Right cardiac atrium (tissue), 5 donors: Measurements from ENCODE around the gene ENTPD8. TPM values are rescaled to one million over a fixed set of nuclear protein-coding genes. Genes with fewer than 3 reads are reported as not detected.

ENCODE experiments used
- ATAC-seq, 2 donors: fragments of 200-7000 bp; cut with Tn5 transposase; one replicate each; pipeline versions ENCODE4 v1.8.0 to v1.9.1; 2020; ENCODE audit warnings: moderate library complexity in 2 of 2, mild to moderate bottlenecking in 1 of 2
- DNase-seq, 3 donors: peaks; one replicate each; pipeline ENCODE4 v3.0.0-alpha.2; 2020
- H3K27ac ChIP-seq: one replicate; pipeline ENCODE4 v1.5.1; 2013; ENCODE audit warnings: mild to moderate bottlenecking, low read length, control low read depth, moderate library complexity
- H3K27me3 ChIP-seq: one replicate; pipeline ENCODE4 v1.6.1; 2013; ENCODE audit not compliant: control insufficient read depth, insufficient read depth
- H3K4me1 ChIP-seq: one replicate; pipeline ENCODE4 v1.6.1; 2013; ENCODE audit warnings: low read length; ENCODE audit not compliant: control insufficient read depth, insufficient read depth
- H3K4me3 ChIP-seq: one replicate; pipeline ENCODE4 v1.5.1; 2013; ENCODE audit warnings: low read length, control low read depth
- H3K9me3 ChIP-seq: one replicate; pipeline ENCODE4 v1.6.1; 2013; ENCODE audit warnings: low read length; ENCODE audit not compliant: control insufficient read depth
- WGBS: extraction: QIAGEN DNeasy Blood & Tissue Kit; methylation state at CpG from one replicate; pipeline ENCODE4 v1.1.7; 2013; 5-methylcytosine and 5-hydroxymethylcytosine counted together
- intact Hi-C, 4 donors: fragments of 100-400 bp; cut with DNase I; formaldehyde crosslinking; loops; one replicate each; pipeline versions ENCODE4 v1.11.0 to v1.14.0; 2022 to 2023
- polyA plus RNA-seq: library from polyadenylated mRNA; stranded (reverse); fragments of 200-250 nt; gene quantifications from one replicate; pipeline ENCODE4 v1.2.3, GENCODE V29; 2013
- total RNA-seq, 4 donors: library from RNA; stranded (reverse); fragmentation: NEBNext Ultra II Directional; extraction: Animal tissue kit (Norgen Biotek cat#: 25700); gene quantifications; one replicate each; pipeline ENCODE4 v1.2.1, GENCODE V29; 2021
- donor health status: healthy with polysubstance abuse.
- donor health status: DM: no; HTN: yes; CAD: no.
- donor health status: DM: no; HTN: no; CAD: no.
- donor health status: DM: no; HTN: yes; CAD: no; lungs with severe emphysema.
- donor health status: DM: yes; HTN: yes; CAD: no.

The ENTPD8 gene
- total and polyA plus RNA-seq, 5 donors = not detected

DNA sequence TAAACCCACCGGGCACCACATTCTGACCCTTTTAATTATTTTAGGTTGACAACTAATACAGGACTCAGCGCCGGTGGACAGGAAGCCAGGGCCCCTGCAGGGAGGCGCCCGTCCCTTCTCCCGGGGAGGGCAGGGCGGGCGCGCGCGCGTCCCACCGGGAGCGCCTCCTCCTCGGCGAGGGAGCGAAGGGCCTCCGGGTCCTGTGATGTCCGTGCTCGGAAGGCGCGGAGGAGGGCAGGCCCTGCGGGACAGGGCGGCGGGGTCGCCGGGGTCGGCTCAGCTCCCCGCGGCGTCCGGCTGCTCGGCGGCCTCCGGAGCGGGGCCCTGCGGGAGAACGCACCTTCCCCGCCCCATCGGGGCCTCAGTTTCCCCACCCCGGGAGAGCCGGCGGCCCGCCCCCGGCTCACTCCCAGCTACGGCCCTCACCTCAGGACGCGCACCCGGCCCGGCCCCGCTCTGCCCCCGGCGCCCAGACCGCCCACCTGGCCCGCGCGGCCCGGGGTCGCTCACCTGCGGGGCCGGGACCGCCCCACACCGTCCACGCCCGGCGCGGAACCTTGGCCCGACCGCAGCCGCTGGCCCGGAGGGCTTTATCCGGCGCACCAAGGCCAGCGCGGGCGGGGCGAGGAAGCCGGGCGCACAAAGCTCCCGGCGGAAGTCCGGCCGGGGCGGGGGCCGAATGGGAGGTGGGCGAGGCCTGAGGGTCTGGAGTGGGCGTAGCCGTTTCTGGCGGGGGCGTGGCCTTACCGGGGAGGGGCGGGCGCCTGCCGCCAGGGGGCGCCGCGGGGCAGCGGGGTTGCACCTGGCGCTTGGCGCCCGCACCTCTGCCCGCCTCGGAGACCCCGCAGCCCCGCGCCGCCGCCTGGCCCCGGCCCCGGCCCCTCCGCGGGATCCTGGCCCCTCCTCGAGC is 18.3 kb downstream of the ENTPD8 start, which contains the start of the genes EXD3 and NOXA1:
EXD3 (minus strand) TSS at position 559 of the 910 bp plus-strand sequence. CDS start 27,805 bp downstream, outside the sequence.
NOXA1 (plus strand) TSS at position 790 of the 910 bp plus-strand sequence. CDS start 137 bp downstream, outside the sequence.
- ATAC-seq (peak; percentile 94 to 96), DNase-seq (peak; percentile 95 to 98 (median 97))
- intact Hi-C loops = no loop called here
- peak within 1 kb of the TSS; percentile 93 for H3K4me3 ChIP-seq
- H3K9me3 ChIP-seq = no peaks in the 10 kb centered on the region
- WGBS = under 1% methylated on average over 112 of the region's 113 CpGs
- no peaks in the 10 kb centered on the region for H3K4me1 ChIP-seq
- H3K27me3 ChIP-seq = no peaks in the 10 kb centered on the region
- peak within 1 kb of the TSS; percentile 13 for H3K27ac ChIP-seq

- H3K4me1 ChIP-seq = no peaks in the 10 kb centered on the region
- 3% methylated on average over 11 of the region's 11 CpGs for WGBS
- H3K9me3 ChIP-seq = no peaks in the 10 kb centered on the region
- H3K4me3 ChIP-seq = peak overlapping the region; percentile 93
- no peaks in the 10 kb centered on the region for H3K27me3 ChIP-seq
- ATAC-seq (no peak), DNase-seq (no peak)
- intact Hi-C loops = no loop called here
- no peak overlapping the region for H3K27ac ChIP-seq
Measured at GRCh38 chr9:137421838-137422603, 19.1 kb downstream of the ENTPD8 start.

GRCh38 chr9:137417161-137418021 is 23.8 kb downstream of the ENTPD8 start:
- H3K4me1 ChIP-seq = no peaks in the 10 kb centered on the region
- 89% methylated on average over 99 of the region's 99 CpGs for WGBS
- H3K4me3 ChIP-seq = no peak overlapping the region
- H3K27ac ChIP-seq = no peak overlapping the region
- intact Hi-C loops = no loop called here
- ATAC-seq = peak; percentile 43 to 53
- DNase-seq = peak; percentile 34 to 71 (median 67)
- no peaks in the 10 kb centered on the region for H3K9me3 ChIP-seq
- no peaks in the 10 kb centered on the region for H3K27me3 ChIP-seq

- Histone ChIP-seq H3K27me3 (no peaks in the 10 kb centered on the region), H3K4me1 (no peaks in the 10 kb centered on the region), H3K4me3 (no peak overlapping the region), H3K9me3 (no peaks in the 10 kb centered on the region), H3K27ac (no peak overlapping the region)
- intact Hi-C loops = no loop called here
- ATAC-seq (peak; percentile 25 to 27), DNase-seq (peak; percentile 27 to 64 (median 51))
- WGBS = 82% methylated on average over 45 of the region's 45 CpGs
Measured at GRCh38 chr9:137416563-137417151, 24.5 kb downstream of the ENTPD8 start.

- no peaks in the 10 kb centered on the region for H3K27me3 ChIP-seq
- H3K4me1 ChIP-seq = no peaks in the 10 kb centered on the region
- WGBS = 95% methylated on average over 23 of the region's 23 CpGs
- DNase-seq (peak in 1 of 3 donors; percentile 53), ATAC-seq (no peak)
- no peak overlapping the region for H3K27ac ChIP-seq
- no peaks in the 10 kb centered on the region for H3K9me3 ChIP-seq
- intact Hi-C loops = no loop called here
- no peak overlapping the region for H3K4me3 ChIP-seq
Measured at GRCh38 chr9:137416006-137416562, 25.1 kb downstream of the ENTPD8 start.

GRCh38 chr9:137415451-137415850 is 25.7 kb downstream of the ENTPD8 start:
- intact Hi-C loops = no loop called here
- DNase-seq = peak in 1 of 3 donors; percentile 47
- Histone ChIP-seq H3K4me1 (no peaks in the 10 kb centered on the region), H3K27me3 (no peaks in the 10 kb centered on the region), H3K27ac (no peak overlapping the region), H3K9me3 (no peaks in the 10 kb centered on the region), H3K4me3 (no peak overlapping the region)
- 91% methylated on average over 5 of the region's 5 CpGs for WGBS
- ATAC-seq = no peak

DNA sequence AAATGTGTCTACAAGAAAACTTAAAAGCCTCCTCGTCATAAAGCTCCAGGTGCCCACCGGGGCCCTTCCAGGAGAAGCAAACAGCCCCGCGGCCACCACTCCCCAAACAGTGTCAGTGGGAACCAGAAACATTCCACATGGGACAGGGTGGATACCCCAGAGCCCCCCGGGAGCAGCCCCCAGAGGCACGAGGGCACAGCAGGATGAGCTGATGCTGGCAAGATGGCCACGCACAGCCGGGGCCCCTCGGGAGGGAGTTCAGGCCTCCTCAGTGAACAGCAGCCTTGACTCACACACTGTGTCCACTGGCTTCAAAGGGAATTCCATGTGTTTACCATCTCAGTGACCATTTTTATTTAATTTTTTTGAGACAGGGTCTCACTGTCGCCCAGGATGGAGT is 28.7 kb downstream of the ENTPD8 start:
- DNase-seq (peak; percentile 13 to 56 (median 26)), ATAC-seq (no peak)
- H3K27me3 ChIP-seq = no peaks in the 10 kb centered on the region
- H3K9me3 ChIP-seq = no peaks in the 10 kb centered on the region
- peak overlapping the region; percentile 39 for H3K27ac ChIP-seq
- H3K4me1 ChIP-seq = no peaks in the 10 kb centered on the region
- H3K4me3 ChIP-seq = no peak overlapping the region
- intact Hi-C loops = no loop called here
- 78% methylated on average over 10 of the region's 10 CpGs for WGBS

GRCh38 chr9:137411645-137412380 is 29.3 kb downstream of the ENTPD8 start:
- H3K27ac ChIP-seq = peak overlapping the region; percentile 86
- peak; percentile 36 to 75 for ATAC-seq
- no peaks in the 10 kb centered on the region for H3K4me1 ChIP-seq

GRCh38 chr9:137411260-137411644 is 29.9 kb downstream of the ENTPD8 start:
- WGBS = 47% methylated on average over 17 of the region's 17 CpGs
- Histone ChIP-seq H3K9me3 (no peaks in the 10 kb centered on the region), H3K27ac (peak overlapping the region; percentile 38), H3K4me3 (no peak overlapping the region), H3K27me3 (no peaks in the 10 kb centered on the region), H3K4me1 (no peaks in the 10 kb centered on the region)
- ATAC-seq (peak in 1 of 2 donors; percentile 13), DNase-seq (peak in 2 of 3 donors; percentile 36 to 65)
- intact Hi-C loops = no loop called here

More at GRCh38 chr9:137411645-137412380, 29.3 kb downstream of the ENTPD8 start:
- DNase-seq = peak; percentile 82 to 91 (median 88)
- intact Hi-C loops = no loop called here
- Histone ChIP-seq H3K9me3 (no peaks in the 10 kb centered on the region), H3K4me3 (no peak overlapping the region), H3K27me3 (no peaks in the 10 kb centered on the region)
- WGBS = 37% methylated on average over 28 of the region's 30 CpGs
